Calu3 (cell line): ENCODE data around the gene IRS2. TPM values are rescaled to one million over a fixed set of nuclear protein-coding genes. Genes with fewer than 3 reads are reported as not detected.

Experiments
- BruUV-seq: library from RNA; stranded (reverse); fragments of 400-500 nt; replicated peaks from 2 replicates; lab custom pipeline; 2021; lab: Mats Ljungman, UMichigan
- CTCF ChIA-PET: fragments of 300-600 bp; sonication (Branson Sonifier 250); formaldehyde crosslinking; loops from one replicate; lab custom pipeline; 2022; ENCODE audit warnings: antibody characterized with exemption; lab: Charles Lee
- DNase-seq: peaks from one replicate; pipeline ENCODE4 v3.0.0; 2022
- H3K27ac Mint-ChIP-seq: one replicate; pipeline ENCODE4 v1.8.0; 2022; ENCODE audit warnings: mixed read lengths; ENCODE audit not compliant: unreplicated experiment
- H3K27me3 Mint-ChIP-seq: one replicate; pipeline ENCODE4 v1.8.0; 2022; ENCODE audit warnings: mixed read lengths; ENCODE audit not compliant: unreplicated experiment
- H3K36me3 Mint-ChIP-seq: one replicate; pipeline ENCODE4 v1.8.0; 2022; ENCODE audit warnings: mild to moderate bottlenecking, moderate library complexity, mixed read lengths; ENCODE audit not compliant: insufficient read depth, unreplicated experiment
- H3K4me1 Mint-ChIP-seq: one replicate; pipeline ENCODE4 v1.8.0; 2022; ENCODE audit warnings: mild to moderate bottlenecking, low read depth, mixed read lengths; ENCODE audit not compliant: unreplicated experiment
- H3K4me3 Mint-ChIP-seq: one replicate; pipeline ENCODE4 v1.8.0; 2022; ENCODE audit warnings: mild to moderate bottlenecking, low read depth, moderate library complexity, mixed read lengths; ENCODE audit not compliant: unreplicated experiment
- H3K9me3 Mint-ChIP-seq: one replicate; pipeline ENCODE4 v1.8.0; 2022; ENCODE audit warnings: low read depth, mixed read lengths; ENCODE audit not compliant: unreplicated experiment
- CTCF ChIP-seq: fragments of 200-600 bp; IDR thresholded peaks from one replicate; pipeline ENCODE4 v1.8.0; 2022; ENCODE audit warnings: antibody characterized with exemption; ENCODE audit not compliant: unreplicated experiment
- intact Hi-C: fragments of 100-400 bp; cut with micrococcal nuclease; formaldehyde crosslinking; loops from one replicate; pipeline ENCODE4 v1.10.0; 2022; ENCODE audit not compliant: unreplicated experiment
- total RNA-seq: library from RNA; stranded (reverse); gene quantifications from 2 replicates; pipeline ENCODE4 v1.2.3, GENCODE V29; 2022

The IRS2 gene
- total RNA-seq, 1 experiment from 2014 or later: 5.4 TPM

GRCh38 chr13:109789262-109789661 lies 2.9 kb upstream of the IRS2 start:
- Mint-ChIP-seq H3K27me3 (no peaks in the 10 kb centered on the region), H3K27ac (no peak overlapping the region), H3K9me3 (no peaks in the 10 kb centered on the region), H3K4me3 (no peak overlapping the region), H3K4me1 (no peaks in the 10 kb centered on the region), H3K36me3 (peaks cover 12% of the 10 kb centered on the region)
- TF ChIP-seq CTCF: no peak
- BruUV-seq: no TSS peak
- intact Hi-C loops: loop anchor here (5.0 kb wide), 1 partner anchor 308 kb away; no protein-coding TSS in a partner anchor
- no peak for DNase-seq
- CTCF ChIA-PET: no interaction called here

GRCh38 chr13:109788372-109789111 lies 2.2 kb upstream of the IRS2 start:
- CTCF ChIA-PET: no interaction called here
- H3K9me3 Mint-ChIP-seq: no peaks in the 10 kb centered on the region
- no peak overlapping the region for H3K27ac Mint-ChIP-seq
- BruUV-seq: no TSS peak
- DNase-seq: no peak
- H3K4me1 Mint-ChIP-seq: no peaks in the 10 kb centered on the region
- H3K36me3 Mint-ChIP-seq: peaks cover 12% of the 10 kb centered on the region
- intact Hi-C loops: loop anchor here (5.0 kb wide), 1 partner anchor 309 kb away; no protein-coding TSS in a partner anchor
- no peak overlapping the region for H3K4me3 Mint-ChIP-seq
- no peak for TF ChIP-seq CTCF
- H3K27me3 Mint-ChIP-seq: no peaks in the 10 kb centered on the region

GRCh38 chr13:109787135-109787954 lies 962 bp upstream of the IRS2 start:
- intact Hi-C loops: loop anchor here (5.0 kb wide), 1 partner anchor 310 kb away; no protein-coding TSS in a partner anchor
- Mint-ChIP-seq H3K4me3 (peak overlapping the region; percentile 69), H3K36me3 (peaks cover 17% of the 10 kb centered on the region), H3K27me3 (no peaks in the 10 kb centered on the region), H3K27ac (no peak overlapping the region), H3K4me1 (no peaks in the 10 kb centered on the region), H3K9me3 (no peaks in the 10 kb centered on the region)
- CTCF ChIA-PET: no interaction called here
- no peak for TF ChIP-seq CTCF
- no peak for DNase-seq
- no TSS peak for BruUV-seq

GRCh38 chr13:109785892-109786450 lies 412 bp downstream of the IRS2 start:
- BruUV-seq: no TSS peak
- Mint-ChIP-seq H3K27ac (no peak overlapping the region), H3K36me3 (peaks cover 24% of the 10 kb centered on the region), H3K9me3 (no peaks in the 10 kb centered on the region), H3K27me3 (no peaks in the 10 kb centered on the region), H3K4me3 (peak overlapping the region; percentile 37), H3K4me1 (peaks cover 2% of the 10 kb centered on the region)
- no peak for TF ChIP-seq CTCF
- intact Hi-C loops: loop anchor here (5.0 kb wide), 1 partner anchor 311 kb away; no protein-coding TSS in a partner anchor
- no peak for DNase-seq
- CTCF ChIA-PET: no interaction called here
